OCI-LY7 (cell line): ENCODE results near the gene RET. TPM values are rescaled to one million over a fixed set of nuclear protein-coding genes. Genes with fewer than 3 reads are reported as not detected.

Experiments
- BruUV-seq: library from RNA; stranded (reverse); fragments of 400-500 nt; replicated peaks from 2 replicates; lab custom pipeline; 2021; lab: Mats Ljungman, UMichigan
- CTCF ChIA-PET: fragments of 300-600 bp; sonication (Branson Sonifier 250); formaldehyde crosslinking; loops from one replicate; lab custom pipeline; 2022; ENCODE audit warnings: antibody characterized with exemption; ENCODE audit not compliant: unreplicated experiment; lab: Charles Lee
- POLR2A ChIA-PET: fragments of 300-600 bp; sonication (Branson Sonifier 250); formaldehyde crosslinking; loops from one replicate; lab custom pipeline; 2022; ENCODE audit warnings: antibody characterized with exemption; lab: Charles Lee
- DNase-seq: peaks from one replicate; pipeline ENCODE4 v3.0.0-alpha.2; 2015; ENCODE audit warnings: low spot score
- H2AFZ ChIP-seq: fragments of 200-600 bp; sonication (generic), shearing (Covaris generic); 2 replicates; pipeline ENCODE4 v1.6.1; 2014; ENCODE audit warnings: mild to moderate bottlenecking, antibody characterized with exemption, low read length, moderate library complexity
- H3K27ac ChIP-seq: fragments of 200-600 bp; sonication (generic); 2 replicates; pipeline ENCODE4 v1.5.1; 2014; ENCODE audit warnings: mixed run types, low read depth, mild to moderate bottlenecking, moderate library complexity, low read length, inconsistent platforms; ENCODE audit not compliant: poor library complexity, severe bottlenecking
- H3K36me3 ChIP-seq: fragments of 200-600 bp; sonication (generic); 2 replicates; pipeline ENCODE4 v1.6.1; 2014; ENCODE audit warnings: mild to moderate bottlenecking, antibody characterized with exemption, low read length, moderate library complexity, mixed read lengths; ENCODE audit not compliant: insufficient read depth
- H3K4me1 ChIP-seq: fragments of 200-600 bp; sonication (generic); 2 replicates; pipeline ENCODE4 v1.5.1; 2014; ENCODE audit warnings: mild to moderate bottlenecking, low read length; ENCODE audit not compliant: insufficient read depth, poor library complexity, severe bottlenecking
- H3K4me2 ChIP-seq: fragments of 200-600 bp; sonication (generic); 2 replicates; pipeline ENCODE4 v1.6.1; 2014; ENCODE audit warnings: mild to moderate bottlenecking, low read length
- H3K4me3 ChIP-seq: fragments of 200-600 bp; sonication (generic); 2 replicates; pipeline ENCODE4 v1.5.1; 2014; ENCODE audit warnings: mild to moderate bottlenecking, low read depth, low read length; ENCODE audit not compliant: poor library complexity, severe bottlenecking
- H3K79me2 ChIP-seq: fragments of 200-600 bp; sonication (generic); 2 replicates; pipeline ENCODE4 v1.6.1; 2016; ENCODE audit warnings: low read depth, mild to moderate bottlenecking, low read length, moderate library complexity, mixed read lengths; ENCODE audit not compliant: insufficient read depth
- H3K9me2 ChIP-seq: fragments of 200-600 bp; sonication (generic); 2 replicates; pipeline ENCODE4 v1.6.1; 2016; ENCODE audit warnings: mild to moderate bottlenecking, low read length, mixed read lengths; ENCODE audit not compliant: insufficient read depth
- H3K9me3 ChIP-seq: fragments of 200-600 bp; sonication (generic); 2 replicates; pipeline ENCODE4 v1.6.1; 2014; ENCODE audit warnings: mild to moderate bottlenecking, mixed run types, low read length, mixed read lengths
- H4K20me1 ChIP-seq: fragments of 200-600 bp; sonication (generic); 2 replicates; pipeline ENCODE4 v1.6.1; 2014; ENCODE audit warnings: mild to moderate bottlenecking, antibody characterized with exemption, low read length, moderate library complexity, mixed read lengths; ENCODE audit not compliant: insufficient read depth
- CTCF ChIP-seq: fragments of 200-600 bp; sonication (generic); conservative IDR thresholded peaks from 2 replicates; pipeline ENCODE4 v1.5.1; 2014; ENCODE audit warnings: mild to moderate bottlenecking, antibody characterized with exemption, low read length, moderate library complexity, mixed read lengths
- EZH2phosphoT487 ChIP-seq: fragments of 200-600 bp; sonication (generic); IDR thresholded peaks from 2 replicates; pipeline ENCODE4 v1.6.1; 2018; ENCODE audit warnings: low read depth, borderline replicate concordance, mild to moderate bottlenecking, mixed run types, antibody characterized with exemption, low read length, moderate library complexity, mixed read lengths
- intact Hi-C: fragments of 100-400 bp; cut with micrococcal nuclease; formaldehyde crosslinking; loops from one replicate; pipeline ENCODE4 v1.10.0; 2022; ENCODE audit not compliant: unreplicated experiment
- total RNA-seq, 2 experiments: library from RNA; depleted of rRNA in 1 of 2; stranded (reverse); fragments of >200 nt in 1 of 2; shearing (Covaris generic) in 1 of 2; gene quantifications; 2 replicates each; pipeline ENCODE4 v1.2.3, GENCODE V29; 2014 to 2022

RET gene
- total RNA-seq, 2 experiments from 2014 or later: 0.06 TPM; not detected in 1

GRCh38 chr10:43065234-43065633 is 11.6 kb upstream of the RET start:
- Histone ChIP-seq H3K4me1 (no peaks in the 10 kb centered on the region), H3K4me2 (no peak overlapping the region), H3K9me2 (no peaks in the 10 kb centered on the region), H3K79me2 (no peaks in the 10 kb centered on the region), H2AFZ (no peak overlapping the region), H3K4me3 (no peak overlapping the region), H3K27ac (no peak overlapping the region), H3K36me3 (no peaks in the 10 kb centered on the region), H3K9me3 (no peaks in the 10 kb centered on the region), H4K20me1 (no peaks in the 10 kb centered on the region)
- no peak for DNase-seq
- ChIA-PET POLR2A (no interaction called here), CTCF (no interaction called here)
- intact Hi-C loops: no loop called here
- BruUV-seq: no TSS peak
- TF ChIP-seq CTCF (no peak), EZH2phosphoT487 (no peak)

- intact Hi-C loops: no loop called here
- H3K9me3 ChIP-seq: no peaks in the 10 kb centered on the region
- POLR2A ChIA-PET: no interaction called here
Measured at GRCh38 chr10:43065761-43066160, 11.1 kb upstream of the RET start.

More at GRCh38 chr10:43065761-43066160, 11.1 kb upstream of the RET start:
- no TSS peak for BruUV-seq
- Histone ChIP-seq H3K9me2 (no peaks in the 10 kb centered on the region), H3K79me2 (no peaks in the 10 kb centered on the region), H3K36me3 (no peaks in the 10 kb centered on the region), H4K20me1 (no peaks in the 10 kb centered on the region), H3K4me3 (no peak overlapping the region), H3K4me1 (no peaks in the 10 kb centered on the region), H2AFZ (no peak overlapping the region), H3K4me2 (no peak overlapping the region), H3K27ac (no peak overlapping the region)
- no peak for TF ChIP-seq CTCF
- TF ChIP-seq EZH2phosphoT487: no peak
- DNase-seq: no peak
- CTCF ChIA-PET: no interaction called here
